ENCODE results near the gene NFKBIE.

NFKBIE gene

DNA sequence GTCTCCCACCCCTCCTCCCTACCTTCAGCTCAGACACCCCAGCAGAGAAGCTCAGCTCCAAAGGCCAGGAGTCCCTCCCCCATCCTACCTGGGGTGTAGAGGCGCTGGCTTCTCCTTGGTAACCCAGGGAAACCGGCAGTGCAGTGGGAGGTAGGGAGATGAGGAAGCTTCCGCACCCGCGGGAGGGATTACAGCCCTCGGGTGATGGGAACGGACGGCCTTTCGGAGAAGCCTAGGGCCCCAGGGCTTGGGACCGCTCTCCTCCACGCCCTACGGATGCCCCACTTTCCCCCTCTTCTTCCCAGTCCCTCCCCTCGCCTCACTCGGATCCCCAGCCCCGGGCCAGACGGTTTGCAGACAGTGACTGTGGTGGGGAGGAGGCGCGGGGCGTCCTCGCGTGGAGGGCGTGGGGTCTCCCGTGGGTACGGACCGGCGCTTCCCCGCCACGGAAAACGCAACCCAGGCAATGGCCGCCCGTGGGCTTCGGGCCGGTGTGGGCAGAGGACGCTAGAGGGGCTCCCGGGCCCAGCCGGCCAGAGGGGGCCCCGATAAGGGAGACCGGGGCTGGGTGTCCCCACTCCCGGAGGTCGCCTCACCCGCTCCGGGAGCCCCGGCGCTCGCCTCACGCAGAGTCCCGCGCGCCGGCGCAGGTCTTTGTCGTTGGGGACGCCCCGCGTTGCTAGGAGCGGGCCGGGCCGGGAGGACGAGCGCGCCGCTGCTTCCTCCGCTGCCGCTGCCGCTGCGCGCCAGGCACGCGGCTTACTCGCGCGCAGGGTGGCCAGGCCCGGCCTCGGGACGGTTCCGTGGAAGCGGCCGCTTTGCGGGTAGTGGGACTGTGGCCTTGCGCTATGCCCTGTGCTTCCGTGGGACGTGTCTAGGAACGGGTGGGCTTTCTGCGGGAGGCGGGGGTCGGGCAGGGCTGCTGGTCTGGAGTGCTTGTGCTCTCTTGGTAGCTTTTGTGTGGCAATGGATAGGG is 32.0 kb upstream of the NFKBIE start:
- peak in 1 of 2 experiments; percentile 17 for DNase-seq

DNA sequence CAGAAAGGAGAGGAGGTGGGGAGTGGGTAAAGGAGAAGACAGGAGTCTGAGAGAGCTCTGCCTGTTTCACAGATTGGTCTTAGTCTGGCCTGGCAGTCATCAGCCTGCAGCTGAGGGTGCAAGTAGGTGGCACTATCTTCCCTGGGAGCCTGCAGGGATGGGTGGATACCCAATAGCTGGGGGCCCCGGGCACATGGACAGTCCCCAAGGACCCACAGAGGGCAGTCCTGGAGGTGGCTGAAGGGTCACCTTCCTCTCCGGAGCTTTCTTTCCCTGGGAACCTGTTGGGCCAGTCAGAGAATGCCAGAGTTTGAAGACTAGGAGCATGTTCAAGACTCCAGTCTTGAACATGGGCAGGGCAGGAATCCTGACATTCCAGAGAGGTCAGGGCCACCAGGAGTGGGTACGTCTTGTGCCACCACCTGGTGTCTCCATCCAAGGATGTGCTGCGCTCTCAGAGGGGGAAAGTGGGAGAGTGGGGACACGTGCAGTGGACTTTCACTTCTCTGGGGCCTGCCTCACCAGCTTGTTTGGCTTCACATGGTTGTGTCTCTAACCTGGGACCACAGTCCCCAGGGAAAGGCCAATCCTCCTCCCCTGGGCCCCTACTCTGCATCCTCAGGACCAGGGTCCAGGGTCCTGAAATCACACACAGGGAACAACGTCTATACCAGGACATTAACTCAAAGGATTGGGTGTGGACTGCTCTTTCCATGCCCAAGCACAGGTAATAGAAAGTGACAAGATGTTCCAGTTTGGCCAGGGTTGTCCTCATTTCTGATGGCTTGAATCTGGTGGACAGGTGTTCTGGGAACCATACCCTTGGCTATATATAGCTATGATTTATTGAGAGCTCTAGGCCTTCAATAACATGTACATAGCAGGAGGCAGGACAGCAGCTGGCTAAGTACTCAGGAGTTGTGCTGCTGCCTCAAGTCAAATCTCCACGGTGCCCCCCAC is 29.8 kb upstream of the NFKBIE start:
- DNase-seq, result peak in 1 of 2 experiments; percentile 51

DNA sequence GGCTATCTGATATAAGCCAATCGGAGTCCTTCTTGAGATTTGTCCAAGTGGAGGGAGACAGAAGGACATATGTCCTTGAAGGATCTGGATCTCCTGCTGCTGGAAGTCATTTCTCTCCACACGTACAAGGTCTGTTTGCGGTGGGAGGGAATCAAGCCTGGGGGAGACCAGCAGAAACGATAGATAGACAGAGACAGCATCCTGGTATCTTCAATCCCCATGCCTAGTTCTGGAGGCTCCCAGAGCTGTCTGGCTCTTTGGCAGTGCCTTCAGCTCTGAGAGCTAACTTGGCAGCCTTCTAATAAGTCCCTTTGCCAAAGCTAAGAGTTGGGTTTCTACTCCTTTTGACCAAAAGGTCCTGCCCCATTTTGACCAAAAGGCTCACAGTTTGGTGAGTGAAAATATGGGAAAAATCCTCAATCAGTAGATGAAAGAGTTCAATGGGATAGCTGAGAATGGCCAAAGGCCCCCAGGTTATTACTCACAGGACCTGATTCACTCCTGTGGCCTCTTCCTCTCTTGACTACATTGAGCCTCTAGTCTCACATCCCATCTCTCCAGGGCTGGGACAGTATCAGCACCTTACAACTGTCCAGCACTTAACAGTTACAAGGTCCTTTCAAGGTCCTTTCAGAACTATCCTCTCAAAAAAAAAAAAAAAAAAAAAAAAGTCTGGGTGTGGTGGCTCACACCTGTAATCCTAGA is 27.5 kb upstream of the NFKBIE start:
- DNase-seq, result no peak

DNA sequence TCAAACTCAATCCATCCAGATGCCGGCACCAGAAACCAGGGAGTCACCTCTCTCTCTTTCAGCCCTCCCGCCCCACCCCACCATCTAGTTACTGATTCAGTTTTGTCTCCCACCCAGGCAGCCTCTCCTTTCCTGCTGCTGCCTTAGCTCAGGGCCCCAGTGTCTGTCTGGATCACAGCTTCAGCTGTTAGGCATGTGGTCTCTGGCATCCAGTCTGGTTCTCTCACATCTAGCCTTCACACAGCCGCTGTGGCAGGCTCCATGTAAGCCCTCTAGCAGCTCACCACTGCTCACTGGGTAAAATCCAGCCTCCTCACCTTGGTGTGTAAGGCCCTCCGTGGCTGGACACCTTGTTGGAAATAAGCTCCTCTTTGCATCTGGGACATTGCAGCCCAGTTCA is 26.5 kb upstream of the NFKBIE start:
- DNase-seq, result no peak

DNA sequence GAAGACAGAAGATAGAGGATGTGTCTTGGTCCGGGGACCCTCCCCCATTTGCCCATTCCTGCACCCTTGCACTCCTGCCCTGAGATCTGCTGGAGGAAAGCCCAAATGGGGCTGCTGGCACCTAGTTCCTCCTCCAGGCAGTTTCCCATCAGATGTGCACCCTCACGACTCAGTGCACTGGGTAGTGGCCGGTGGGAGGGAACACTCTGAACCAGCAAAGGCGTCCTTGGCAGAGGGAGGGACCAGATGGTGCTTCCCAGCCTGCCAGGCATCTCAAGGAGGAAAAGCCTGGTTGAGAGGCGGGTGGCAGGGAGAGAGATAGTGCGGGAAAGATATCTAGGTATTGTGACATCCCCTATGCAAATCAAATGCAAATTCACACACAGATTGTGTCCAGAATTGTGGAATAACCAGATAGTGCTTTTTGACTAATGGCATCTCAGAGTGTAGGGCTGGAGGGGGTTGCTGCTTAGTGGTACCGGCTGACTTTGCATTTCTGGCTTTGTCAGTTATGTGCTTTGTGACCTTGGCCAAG is 24.4 kb upstream of the NFKBIE start:
- DNase-seq, result peak; percentile 93 to 94

DNA sequence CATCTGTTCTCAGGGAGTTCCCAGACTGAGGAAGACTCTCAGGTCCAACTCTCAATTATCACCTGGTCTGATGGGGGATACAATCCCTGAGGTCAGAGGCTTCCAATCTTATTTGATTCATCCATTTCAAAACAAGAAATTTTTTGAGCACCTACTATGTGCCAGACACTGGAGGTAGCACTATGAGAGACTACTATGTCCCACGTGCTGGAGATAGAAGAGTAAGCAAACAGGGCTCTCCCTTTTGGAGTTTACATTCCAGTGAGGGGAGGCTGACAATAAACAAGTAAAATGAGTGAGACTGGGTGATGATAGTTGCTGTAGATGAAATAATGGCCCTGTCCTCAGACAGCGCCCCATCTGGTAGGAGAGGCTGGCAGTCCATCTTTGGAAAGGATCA is 21.4 kb upstream of the NFKBIE start:
- DNase-seq, result no peak

DNA sequence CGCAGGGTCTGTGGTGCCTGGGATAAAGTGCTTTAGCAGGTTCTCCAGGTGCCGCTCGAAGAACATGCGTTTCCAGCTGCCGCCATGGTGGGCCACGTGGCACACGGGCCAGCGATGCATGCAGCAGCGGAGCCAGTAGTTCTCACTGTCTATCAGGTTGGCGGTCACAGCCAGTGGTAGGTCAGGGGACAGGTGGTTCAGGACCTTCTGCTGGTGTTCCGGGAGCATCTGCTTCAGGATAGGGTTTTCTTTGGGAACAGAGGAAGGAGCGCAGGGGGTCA is 20.9 kb upstream of the NFKBIE start:
- no peak for DNase-seq

DNA sequence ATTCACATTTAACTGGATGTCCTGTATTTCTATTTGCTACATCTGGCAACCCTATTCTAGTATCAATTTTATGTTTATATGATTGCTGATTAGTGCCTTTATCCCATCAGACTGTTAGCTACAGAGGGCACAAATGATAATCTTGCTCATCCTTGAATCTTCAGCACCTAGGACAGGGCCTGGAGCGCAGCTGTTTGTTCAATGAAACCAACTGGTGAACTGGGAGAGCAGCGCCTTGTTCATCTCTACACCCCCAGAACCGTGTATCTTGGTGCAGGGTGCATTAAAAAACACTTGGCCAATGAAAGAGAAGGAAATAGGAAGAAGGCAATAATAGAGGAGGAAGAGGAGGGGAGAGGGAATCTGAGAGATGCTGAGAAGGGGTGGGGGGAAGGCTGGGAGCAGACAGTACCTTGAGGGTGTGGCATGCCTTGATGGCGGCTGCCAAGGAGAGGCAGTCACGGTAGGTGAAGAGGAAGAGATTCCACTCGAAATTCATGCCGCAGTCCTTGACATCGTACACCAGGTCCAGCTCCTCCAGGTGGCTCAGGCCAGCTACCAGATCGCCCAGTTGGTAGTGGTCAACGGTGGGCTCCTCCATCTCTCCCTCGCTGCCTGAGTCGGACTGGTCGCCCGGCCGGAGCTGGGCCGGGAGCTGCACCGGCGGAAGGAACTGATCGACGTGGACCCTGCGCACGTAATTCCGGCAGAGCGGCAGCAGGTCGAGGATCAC is 20.4 kb upstream of the NFKBIE start:
- DNase-seq, result no peak

DNA sequence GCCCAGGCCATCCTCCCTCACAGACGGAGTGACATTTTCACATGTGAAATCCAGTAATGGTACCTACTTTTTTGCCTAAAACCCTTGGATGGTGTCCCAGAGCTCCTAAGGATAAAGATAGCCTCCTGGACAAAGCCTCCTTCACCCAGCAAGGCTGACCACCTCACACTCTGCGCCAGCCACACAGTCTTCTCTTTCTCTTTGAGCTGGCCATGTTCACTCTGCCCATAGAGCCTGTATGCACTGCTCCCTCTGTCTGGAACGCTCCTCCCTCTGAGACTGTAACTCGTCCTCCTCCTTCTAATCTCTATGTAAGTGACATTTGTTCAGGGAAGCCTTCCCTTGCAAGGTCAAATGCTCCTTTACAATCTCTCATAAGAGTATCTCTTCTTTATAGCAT is 19.5 kb upstream of the NFKBIE start:
- DNase-seq, result no peak

DNA sequence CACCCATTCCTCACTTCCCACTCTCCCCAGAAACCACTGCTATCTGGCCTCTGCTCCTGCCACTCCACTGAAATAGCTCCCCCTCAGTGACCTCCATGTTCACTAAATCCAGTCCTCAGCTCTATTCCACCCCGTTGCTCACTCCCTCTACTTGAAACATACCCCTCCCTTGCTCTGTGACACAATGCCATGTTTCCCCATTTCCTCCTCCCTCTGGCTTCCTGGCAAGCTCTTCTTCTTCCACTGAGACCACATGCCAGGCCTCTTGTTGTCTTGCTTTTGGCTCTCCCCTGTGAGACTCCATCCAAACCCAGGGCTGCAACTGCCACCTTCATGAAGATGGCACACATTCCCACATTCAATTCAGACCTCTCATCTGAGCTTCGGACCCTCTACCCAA is 18.8 kb upstream of the NFKBIE start:
- DNase-seq, result no peak

DNA sequence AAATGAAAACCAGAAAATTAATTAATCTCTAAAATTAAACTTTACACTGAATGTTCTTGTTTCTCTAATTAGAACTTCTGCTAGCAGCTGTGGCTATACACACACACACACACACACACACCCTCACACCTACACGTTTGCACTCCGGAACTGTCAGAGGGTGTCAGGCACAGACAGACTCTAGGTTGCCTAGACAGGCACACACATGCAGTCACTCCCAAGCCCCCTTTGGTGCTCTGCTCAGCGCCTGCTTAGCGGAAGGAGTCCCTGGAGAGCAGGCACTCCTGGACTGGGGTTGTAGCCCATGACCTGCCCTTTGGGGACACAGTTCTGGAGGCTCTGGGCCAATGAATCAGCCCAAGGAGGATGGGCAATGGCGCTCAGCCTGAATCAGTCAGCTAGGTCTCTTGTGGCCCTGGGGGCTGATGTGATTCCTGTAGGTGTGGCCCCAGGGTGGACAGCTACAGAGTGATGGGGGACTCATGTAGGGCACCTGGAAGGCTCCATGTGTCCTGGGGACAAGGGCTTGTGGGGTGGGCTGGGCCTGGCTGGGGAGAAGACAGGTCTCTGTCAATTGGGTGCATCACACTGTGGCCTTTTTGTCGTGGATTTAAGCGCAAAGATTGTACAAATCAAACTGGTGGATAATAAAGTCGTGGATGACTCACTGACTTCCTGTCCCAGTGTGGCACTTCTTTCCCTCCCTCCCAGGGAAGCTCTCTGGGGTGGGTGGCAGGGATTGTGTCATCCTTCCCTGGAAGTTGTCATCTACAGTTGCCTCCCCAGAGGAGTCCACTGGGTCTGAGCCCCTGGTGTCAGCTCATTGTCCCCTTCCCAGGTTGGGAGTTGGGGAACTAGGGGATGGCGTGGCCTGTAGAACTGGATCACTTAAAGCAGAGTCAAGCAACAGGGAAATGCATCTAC is 13.7 kb upstream of the NFKBIE start:
- no peak for DNase-seq

DNA sequence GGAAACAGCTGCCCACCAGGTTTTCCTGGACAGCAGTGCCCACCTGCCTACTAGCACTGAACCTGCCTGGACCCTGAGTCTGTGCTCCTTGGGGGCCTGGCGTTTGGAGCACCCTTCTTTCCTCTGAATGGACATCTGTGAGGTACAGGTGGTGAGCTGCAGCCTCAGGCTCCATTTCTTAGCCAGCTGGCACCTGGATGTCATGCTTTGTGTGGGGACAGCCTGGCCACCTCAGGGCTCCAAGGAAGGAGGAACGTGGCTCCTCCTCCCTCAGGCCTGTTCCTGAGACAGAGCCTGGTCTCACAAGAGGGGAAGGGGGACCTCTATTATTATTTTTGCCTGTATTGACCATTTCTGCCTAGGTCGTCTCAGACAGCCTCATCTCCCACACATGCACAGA is 13.0 kb upstream of the NFKBIE start:
- DNase-seq, result peak in 1 of 2 experiments; percentile 54

DNA sequence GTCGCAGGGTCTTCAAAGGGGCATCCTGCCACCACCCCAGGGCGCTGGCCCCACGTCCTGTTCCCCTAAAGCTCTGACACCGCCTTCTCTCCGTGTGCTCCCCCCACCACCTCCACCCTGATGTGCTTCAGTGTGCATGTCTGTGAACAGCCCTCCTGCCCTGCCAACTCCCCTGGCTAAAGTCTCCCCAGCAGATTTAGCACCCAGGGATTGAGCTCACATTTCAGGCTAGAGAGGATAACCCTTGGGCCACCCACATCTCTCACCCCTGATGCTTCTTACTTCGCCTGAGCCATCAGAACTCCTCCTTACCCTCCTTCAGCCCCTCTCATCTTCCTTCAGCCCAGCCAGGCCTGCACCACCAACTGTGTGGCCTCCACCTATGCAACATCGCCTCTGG is 12.4 kb upstream of the NFKBIE start:
- DNase-seq, result no peak

DNA sequence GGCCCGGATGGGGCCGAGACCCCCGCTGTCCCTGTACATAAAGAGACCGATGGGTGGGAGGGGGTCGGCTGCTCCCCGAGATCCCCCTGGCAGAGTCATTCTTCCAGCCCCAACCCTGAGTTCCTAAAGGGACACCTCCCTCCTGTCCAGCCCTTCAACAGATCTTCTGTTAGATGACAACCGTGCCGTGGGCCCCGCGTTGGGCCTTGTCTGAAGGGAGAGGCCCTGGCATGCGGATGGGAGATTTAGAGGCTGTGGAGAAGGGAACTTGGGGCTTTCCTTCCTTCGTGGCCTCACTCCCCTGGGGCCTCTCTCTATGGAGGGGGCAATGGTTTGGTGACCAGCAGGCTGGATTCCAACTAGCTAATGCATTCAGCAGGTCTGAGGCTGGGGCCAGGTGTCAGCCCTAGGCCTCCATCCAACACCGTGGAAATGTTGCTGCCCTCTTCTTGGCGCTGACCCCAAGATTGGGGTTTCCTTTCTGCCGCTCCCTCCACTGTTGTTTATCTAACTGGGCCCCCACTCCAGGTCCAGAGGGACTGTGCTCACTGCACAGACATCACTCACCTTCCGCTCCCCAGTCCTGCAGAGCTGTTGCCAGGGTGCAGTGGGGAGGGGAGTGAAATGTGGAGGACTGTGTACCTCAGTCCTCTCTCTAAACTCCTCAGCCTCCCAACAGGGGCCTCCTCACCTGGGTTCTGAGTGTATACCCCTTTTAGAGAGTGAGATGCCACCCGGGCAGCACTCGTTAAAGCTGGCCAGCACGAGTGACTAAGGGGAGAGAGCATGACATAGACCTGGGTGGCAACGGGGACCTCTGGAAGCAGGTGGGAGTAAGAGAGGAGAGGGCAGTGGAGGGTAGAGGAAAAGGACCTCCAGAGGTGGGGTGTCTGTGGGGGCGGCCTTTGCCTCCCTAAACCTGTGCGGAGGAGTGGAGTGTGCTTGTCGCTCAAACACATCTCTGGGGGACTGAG is 11.6 kb upstream of the NFKBIE start:
- DNase-seq, result no peak

DNA sequence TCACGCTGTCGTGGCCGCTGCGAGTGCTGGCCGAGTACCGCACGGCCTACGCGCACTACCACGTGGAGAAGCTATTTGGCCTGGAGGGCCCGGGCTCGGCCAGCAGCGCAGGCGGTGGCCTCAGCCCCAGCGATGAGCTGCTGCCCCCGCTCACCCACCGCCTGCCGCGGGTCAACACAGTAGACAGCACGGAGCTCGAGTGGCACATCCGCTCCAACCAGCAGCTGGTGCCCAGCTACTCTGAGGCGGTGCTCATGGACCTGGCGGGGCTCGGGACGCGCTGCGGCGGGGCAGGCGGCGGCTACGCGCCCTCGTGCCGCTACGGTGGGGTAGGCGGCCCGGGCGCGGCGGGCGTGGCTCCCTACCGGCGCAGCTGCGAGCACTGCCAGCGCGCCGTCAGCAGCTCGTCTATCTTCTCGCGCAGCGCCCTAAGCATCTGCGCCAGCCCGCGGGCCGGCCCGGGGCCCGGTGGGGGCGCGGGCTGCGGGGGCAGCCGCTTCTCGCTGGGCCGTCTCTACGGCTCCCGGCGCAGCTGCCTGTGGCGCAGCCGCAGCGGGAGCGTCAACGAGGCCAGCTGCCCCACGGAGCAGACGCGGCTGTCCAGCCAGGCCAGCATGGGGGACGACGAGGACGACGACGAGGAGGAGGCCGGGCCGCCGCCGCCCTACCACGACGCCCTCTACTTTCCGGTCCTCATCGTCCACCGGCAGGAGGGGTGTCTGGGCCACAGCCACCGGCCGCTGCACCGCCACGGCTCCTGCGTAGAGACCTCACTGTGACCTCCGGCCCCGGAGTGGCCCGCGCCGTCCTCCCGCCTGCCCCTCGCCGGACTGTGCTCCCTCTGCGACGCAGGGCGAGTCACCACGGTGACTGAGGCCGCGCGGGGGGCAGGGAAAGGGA is 10.6 kb upstream of the NFKBIE start:
- no peak for DNase-seq

DNA sequence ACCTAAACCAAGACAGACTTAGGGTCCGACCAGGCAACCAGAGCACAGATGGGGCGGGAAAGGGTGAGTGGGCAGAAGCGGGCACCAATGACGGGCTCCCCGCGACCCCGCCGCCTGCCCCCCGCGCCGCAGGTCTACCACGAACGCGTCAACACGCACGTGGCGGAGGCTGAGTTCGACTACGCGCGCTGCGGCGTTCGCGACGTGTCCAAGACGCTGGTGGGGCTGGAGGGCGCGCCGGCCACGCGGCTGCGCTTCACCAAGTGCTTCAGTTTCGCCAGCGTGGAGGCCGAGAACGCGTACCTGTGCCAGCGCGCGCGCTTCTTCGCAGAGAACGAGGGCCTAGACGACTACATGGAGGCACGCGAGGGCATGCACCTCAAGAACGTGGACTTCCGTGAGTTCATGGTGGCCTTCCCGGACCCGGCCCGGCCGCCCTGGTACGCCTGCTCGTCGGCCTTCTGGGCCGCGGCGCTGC is 10.0 kb upstream of the NFKBIE start:
- no peak for DNase-seq

DNA sequence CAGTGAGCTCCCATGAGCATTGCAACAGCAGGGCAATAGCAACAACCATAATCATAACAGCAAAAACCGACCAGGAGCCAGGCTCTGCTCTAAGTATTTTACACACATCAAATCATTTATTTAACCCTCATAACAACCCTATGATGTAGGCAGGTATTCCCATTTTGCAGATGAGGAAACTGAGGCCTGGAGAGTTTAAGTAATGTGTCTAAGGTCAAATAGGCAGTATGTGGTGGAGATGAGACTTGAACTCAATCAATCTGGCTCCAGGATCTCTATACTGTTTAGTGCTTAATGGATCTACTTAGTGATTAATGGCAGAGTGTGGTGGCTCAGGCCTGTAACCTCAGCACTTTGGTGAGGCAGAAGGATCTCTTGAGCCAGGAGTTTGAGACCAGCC is 8.3 kb upstream of the NFKBIE start:
- DNase-seq, result no peak

DNA sequence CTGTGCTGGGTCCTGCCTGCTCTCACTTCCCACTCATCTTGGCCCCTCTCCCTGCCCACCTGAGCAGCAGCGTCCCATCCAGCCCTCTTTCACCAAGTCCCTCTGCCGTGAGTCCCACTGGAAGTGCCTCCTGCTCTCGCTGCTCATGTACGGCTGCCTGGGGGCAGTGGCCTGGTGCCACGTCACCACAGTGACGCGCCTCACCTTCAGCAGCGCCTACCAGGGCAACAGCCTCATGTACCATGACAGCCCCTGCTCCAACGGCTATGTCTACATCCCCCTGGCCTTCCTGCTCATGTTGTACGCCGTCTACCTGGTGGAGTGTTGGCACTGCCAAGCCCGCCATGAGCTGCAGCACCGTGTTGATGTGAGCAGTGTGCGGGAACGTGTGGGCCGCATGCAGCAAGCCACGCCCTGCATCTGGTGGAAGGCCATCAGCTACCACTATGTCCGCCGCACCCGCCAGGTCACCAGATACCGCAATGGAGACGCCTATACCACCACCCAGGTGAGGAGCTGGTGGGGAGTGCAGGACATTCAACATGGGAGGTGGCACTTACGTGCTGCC is 7.7 kb upstream of the NFKBIE start:
- no peak for DNase-seq
